Omental fat pad (tissue), 4 donors: Measurements from ENCODE around the gene OR51Q1. TPM values are rescaled to one million over a fixed set of nuclear protein-coding genes. Genes with fewer than 3 reads are reported as not detected.

Source experiments
- ATAC-seq: fragments of 150-250 bp; one replicate; pipeline ENCODE4 v1.9.1; 2016; ENCODE audit warnings: mild to moderate bottlenecking, moderate library complexity; ENCODE audit not compliant: low FRiP score
- DNase-seq: peaks from one replicate; pipeline ENCODE4 v3.0.0-alpha.2; 2019; ENCODE audit warnings: low spot score
- CTCF ChIP-seq, 3 donors: fragments of 450-650 bp; IDR thresholded peaks; one replicate each; pipeline ENCODE4 v1.5.1; 2016 to 2017; ENCODE audit warnings: antibody characterized with exemption in 3 of 3, mild to moderate bottlenecking in 3 of 3, moderate library complexity in 2 of 3
- total RNA-seq, 4 donors: library from RNA; depleted of rRNA; stranded (reverse); fragments of >200 nt; gene quantifications; one replicate each; pipeline ENCODE4 v1.1.0, GENCODE V29; 2016

Gene OR51Q1
- total RNA-seq, 4 donors from 2014 or later = not detected

- DNase-seq = no peak
- no peak for TF ChIP-seq CTCF (IDR thresholded peaks at IDR 0.05)
- ATAC-seq = no peak
Observed at GRCh38 chr11:5405173-5405572, 16.7 kb upstream of the OR51Q1 start.

GRCh38 chr11:5420993-5421392, 918 bp upstream of the OR51Q1 start:
- no peak for DNase-seq
- no peak for ATAC-seq
- TF ChIP-seq CTCF (IDR thresholded peaks at IDR 0.05) = no peak

- no peak for ATAC-seq
- TF ChIP-seq CTCF (IDR thresholded peaks at IDR 0.05) = no peak
- no peak for DNase-seq
Observed at GRCh38 chr11:5423131-5423530, 1.2 kb downstream of the OR51Q1 start.

- no peak for TF ChIP-seq CTCF (IDR thresholded peaks at IDR 0.05)
- no peak for DNase-seq
- ATAC-seq = no peak
Observed at GRCh38 chr11:5441414-5441813, 19.5 kb downstream of the OR51Q1 start, which contains the start of gene OR51I1. Gene OR51I1 (minus strand): TSS chr11:5441514. CDS start chr11:5441514, 0 bp downstream.

GRCh38 chr11:5443835-5444393, 22.0 kb downstream of the OR51Q1 start:
- TF ChIP-seq CTCF (IDR thresholded peaks at IDR 0.05) = no peak
- DNase-seq = no peak
- ATAC-seq = no peak

- no peak for DNase-seq
- no peak for TF ChIP-seq CTCF (IDR thresholded peaks at IDR 0.05)
- no peak for ATAC-seq
Observed at GRCh38 chr11:5449023-5449422, 27.1 kb downstream of the OR51Q1 start, which contains the start of gene OR51I2. Gene OR51I2 (plus strand): TSS chr11:5449323. CDS start chr11:5453489, 4,166 bp downstream.

GRCh38 chr11:5449432-5449831, 27.5 kb downstream of the OR51Q1 start:
- TF ChIP-seq CTCF (IDR thresholded peaks at IDR 0.05) = no peak
- no peak for ATAC-seq
- no peak for DNase-seq
